HepG2 (cell line): Measurements from ENCODE around the gene ZSCAN26. TPM values are rescaled to one million over a fixed set of nuclear protein-coding genes. Genes with fewer than 3 reads are reported as not detected.

ENCODE experiments used
- CHD2 ChIP-seq: IDR thresholded peaks from 2 replicates; pipeline ENCODE4 v1.6.1; 2011; ENCODE audit warnings: low read depth, low read length, improper control_type of control experiment
- ESRRA ChIP-seq: sonication (generic); formaldehyde crosslinking; IDR thresholded peaks from 2 replicates; pipeline ENCODE4 v1.5.1; 2020; ENCODE audit warnings: mild to moderate bottlenecking, low read depth, missing genetic modification reagents
- GATA4 ChIP-seq: sonication (generic); IDR thresholded peaks from 2 replicates; pipeline ENCODE4 v1.6.1; 2016; ENCODE audit warnings: antibody characterized with exemption, low read depth, borderline replicate concordance
- GZF1 ChIP-seq: sonication (generic); formaldehyde crosslinking; IDR thresholded peaks from 2 replicates; pipeline ENCODE4 v1.5.1; 2020; ENCODE audit warnings: mild to moderate bottlenecking, missing genetic modification reagents
- SMAD1 ChIP-seq: sonication (generic); formaldehyde crosslinking; IDR thresholded peaks from 2 replicates; pipeline ENCODE4 v1.4.0; 2020; ENCODE audit warnings: missing genetic modification reagents, low read depth, mild to moderate bottlenecking, borderline replicate concordance
- SP4 ChIP-seq: sonication (generic); formaldehyde crosslinking; IDR thresholded peaks from 2 replicates; pipeline ENCODE4 v1.8.1; 2023; ENCODE audit warnings: mild to moderate bottlenecking, missing genetic modification reagents
- SSRP1 ChIP-seq: IDR thresholded peaks from 2 replicates; pipeline ENCODE4 v1.6.1; 2016; ENCODE audit warnings: control low read depth
- ZC3H13 ChIP-seq: sonication (generic); formaldehyde crosslinking; IDR thresholded peaks from 2 replicates; pipeline ENCODE4 v1.8.1; 2023; ENCODE audit warnings: mild to moderate bottlenecking, missing genetic modification reagents, moderate library complexity
- ZNF124 ChIP-seq: sonication (generic); formaldehyde crosslinking; IDR thresholded peaks from 2 replicates; pipeline ENCODE4 v1.4.0; 2020; ENCODE audit warnings: missing genetic modification reagents
- ZNF34 ChIP-seq: sonication (generic); formaldehyde crosslinking; IDR thresholded peaks from 2 replicates; pipeline ENCODE4 v1.4.0; 2020; ENCODE audit warnings: mild to moderate bottlenecking, missing genetic modification reagents, borderline replicate concordance
- ZNF484 ChIP-seq: sonication (generic); formaldehyde crosslinking; IDR thresholded peaks from 2 replicates; pipeline ENCODE4 v1.5.1; 2020; ENCODE audit warnings: mild to moderate bottlenecking, low read depth, missing genetic modification reagents, borderline replicate concordance
- ZNF589 ChIP-seq: sonication (generic); formaldehyde crosslinking; conservative IDR thresholded peaks from 2 replicates; pipeline ENCODE4 v1.8.0; 2022; ENCODE audit warnings: mild to moderate bottlenecking, moderate library complexity, missing genetic modification reagents
- ZNF703 ChIP-seq: sonication (generic); formaldehyde crosslinking; IDR thresholded peaks from 2 replicates; pipeline ENCODE4 v1.5.1; 2020; ENCODE audit warnings: missing genetic modification reagents, mild to moderate bottlenecking, moderate library complexity, borderline replicate concordance
- ZSCAN31 ChIP-seq: sonication (generic); formaldehyde crosslinking; IDR thresholded peaks from 2 replicates; pipeline ENCODE4 v1.5.0; 2020; ENCODE audit warnings: low read depth, mild to moderate bottlenecking, missing genetic modification reagents
- polyA plus RNA-seq, 8 experiments: library from polyadenylated mRNA; depleted of rRNA in 3 of 8; stranded (reverse) in 7 of 8; unstranded in 1 of 8; fragments of >200 nt; fragmentation: Illumina TruSeq in 4 of 8; extraction: Trizol in 4 of 8; gene quantifications; 2 replicates each; pipeline versions ENCODE4 v1.2.1 to v1.2.3, GENCODE V29; 2011 to 2016; ENCODE audit warnings: low read depth in 4 of 8, missing spikeins in 1 of 8, mixed read lengths in 1 of 8; ENCODE audit not compliant: insufficient read depth in 1 of 8
- total RNA-seq, 5 experiments: library from RNA; depleted of rRNA; stranded (reverse); fragments of >200 nt; fragmentation: Illumina TruSeq; extraction: Trizol; gene quantifications; 2 replicates each; pipeline ENCODE4 v1.2.3, GENCODE V29; 2016; ENCODE audit warnings: low read depth in 1 of 5
- TF ChIP-seq, protein P1 (sequence below): sonication (generic); formaldehyde crosslinking; IDR thresholded peaks from 2 replicates; pipeline ENCODE4 v1.4.0; 2020; ENCODE audit warnings: mild to moderate bottlenecking, missing genetic modification reagents, borderline replicate concordance
- TF ChIP-seq, protein P2 (sequence below): sonication (generic); formaldehyde crosslinking; IDR thresholded peaks from 2 replicates; pipeline ENCODE4 v1.4.0; 2020; ENCODE audit warnings: missing genetic modification reagents
- TF ChIP-seq, protein P3 (sequence below): sonication (generic); formaldehyde crosslinking; IDR thresholded peaks from 2 replicates; pipeline ENCODE4 v1.9.0; 2021; ENCODE audit warnings: missing genetic modification reagents, mild to moderate bottlenecking, borderline replicate concordance
- TF ChIP-seq, protein P4 (sequence below): sonication (generic); formaldehyde crosslinking; IDR thresholded peaks from 2 replicates; pipeline ENCODE4 v1.8.0; 2022; ENCODE audit warnings: mild to moderate bottlenecking, missing genetic modification reagents, moderate library complexity
- TF ChIP-seq, protein P5 (sequence below), 2 experiments: fragments of 450-650 bp in 1 of 2; sonication (generic) in 1 of 2; formaldehyde crosslinking; IDR thresholded peaks; 2 replicates each; pipeline versions ENCODE4 v1.5.0 to v1.8.0; 2020 to 2022; ENCODE audit warnings: mild to moderate bottlenecking in 1 of 2, missing genetic modification reagents in 1 of 2

The ZSCAN26 gene
- total and polyA plus RNA-seq, 2 of the 13 experiments (the other 11 are each of a cell fraction or from before 2014, with no cell fraction given): 12.0 to 15.6 TPM

DNA sequence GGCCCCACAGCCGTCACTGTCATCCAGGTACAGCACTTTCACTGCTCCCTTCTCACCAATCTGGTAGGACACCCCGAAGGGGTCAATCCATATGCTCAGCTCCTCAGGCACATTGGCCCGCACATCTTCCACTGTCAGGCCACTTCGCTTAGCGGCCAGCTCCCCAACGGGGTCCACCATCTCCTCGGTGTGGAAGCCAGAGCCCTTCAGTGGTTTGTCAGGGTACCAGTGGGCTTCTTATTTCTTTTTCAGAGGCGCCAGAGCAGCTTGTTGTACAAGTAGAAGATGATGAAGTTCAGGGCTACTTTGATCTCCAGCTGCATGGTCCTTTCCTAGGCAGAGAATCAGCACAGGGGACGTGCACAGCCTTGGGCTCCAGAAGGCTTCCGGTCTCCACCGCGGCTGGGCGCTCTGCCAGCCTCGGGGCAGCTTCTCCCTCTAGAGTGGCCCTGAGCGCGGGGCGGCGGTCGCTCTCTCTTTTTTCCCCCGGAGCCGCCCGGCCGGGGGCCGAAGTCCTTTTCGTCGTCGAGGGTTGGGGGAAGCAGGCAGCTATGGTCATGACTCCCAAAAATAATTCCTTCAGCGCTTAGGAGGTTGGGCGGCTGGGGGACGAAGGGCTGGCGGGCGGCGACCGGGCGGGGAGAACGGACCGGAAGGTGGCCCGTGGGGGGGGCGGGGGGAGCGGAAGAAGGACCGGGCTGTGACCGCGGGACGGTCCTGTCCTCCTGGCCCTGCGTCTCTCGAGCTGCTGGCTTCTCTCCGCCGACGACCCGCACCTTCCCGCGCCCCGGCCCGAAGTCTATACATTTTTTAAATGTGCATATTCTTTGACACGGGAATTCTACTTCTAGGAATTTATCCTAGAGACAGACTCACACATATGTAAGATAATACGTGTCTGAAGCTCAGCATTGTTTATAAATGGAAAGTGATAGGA, 48.4 kb upstream of the ZSCAN26 start (continued):
- TF ChIP-seq ESRRA (CRISPR knock-in tag): peak; percentile 32; the same call in 1 of the 2 replicates
- TF ChIP-seq, protein P1, sequence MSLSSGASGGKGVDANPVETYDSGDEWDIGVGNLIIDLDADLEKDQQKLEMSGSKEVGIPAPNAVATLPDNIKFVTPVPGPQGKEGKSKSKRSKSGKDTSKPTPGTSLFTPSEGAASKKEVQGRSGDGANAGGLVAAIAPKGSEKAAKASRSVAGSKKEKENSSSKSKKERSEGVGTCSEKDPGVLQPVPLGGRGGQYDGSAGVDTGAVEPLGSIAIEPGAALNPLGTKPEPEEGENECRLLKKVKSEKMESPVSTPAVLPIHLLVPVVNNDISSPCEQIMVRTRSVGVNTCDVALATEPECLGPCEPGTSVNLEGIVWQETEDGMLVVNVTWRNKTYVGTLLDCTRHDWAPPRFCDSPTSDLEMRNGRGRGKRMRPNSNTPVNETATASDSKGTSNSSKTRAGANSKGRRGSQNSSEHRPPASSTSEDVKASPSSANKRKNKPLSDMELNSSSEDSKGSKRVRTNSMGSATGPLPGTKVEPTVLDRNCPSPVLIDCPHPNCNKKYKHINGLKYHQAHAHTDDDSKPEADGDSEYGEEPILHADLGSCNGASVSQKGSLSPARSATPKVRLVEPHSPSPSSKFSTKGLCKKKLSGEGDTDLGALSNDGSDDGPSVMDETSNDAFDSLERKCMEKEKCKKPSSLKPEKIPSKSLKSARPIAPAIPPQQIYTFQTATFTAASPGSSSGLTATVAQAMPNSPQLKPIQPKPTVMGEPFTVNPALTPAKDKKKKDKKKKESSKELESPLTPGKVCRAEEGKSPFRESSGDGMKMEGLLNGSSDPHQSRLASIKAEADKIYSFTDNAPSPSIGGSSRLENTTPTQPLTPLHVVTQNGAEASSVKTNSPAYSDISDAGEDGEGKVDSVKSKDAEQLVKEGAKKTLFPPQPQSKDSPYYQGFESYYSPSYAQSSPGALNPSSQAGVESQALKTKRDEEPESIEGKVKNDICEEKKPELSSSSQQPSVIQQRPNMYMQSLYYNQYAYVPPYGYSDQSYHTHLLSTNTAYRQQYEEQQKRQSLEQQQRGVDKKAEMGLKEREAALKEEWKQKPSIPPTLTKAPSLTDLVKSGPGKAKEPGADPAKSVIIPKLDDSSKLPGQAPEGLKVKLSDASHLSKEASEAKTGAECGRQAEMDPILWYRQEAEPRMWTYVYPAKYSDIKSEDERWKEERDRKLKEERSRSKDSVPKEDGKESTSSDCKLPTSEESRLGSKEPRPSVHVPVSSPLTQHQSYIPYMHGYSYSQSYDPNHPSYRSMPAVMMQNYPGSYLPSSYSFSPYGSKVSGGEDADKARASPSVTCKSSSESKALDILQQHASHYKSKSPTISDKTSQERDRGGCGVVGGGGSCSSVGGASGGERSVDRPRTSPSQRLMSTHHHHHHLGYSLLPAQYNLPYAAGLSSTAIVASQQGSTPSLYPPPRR: peak; percentile 24
- TF ChIP-seq ZNF703 (CRISPR knock-in tag): no peak
- TF ChIP-seq, protein P2, sequence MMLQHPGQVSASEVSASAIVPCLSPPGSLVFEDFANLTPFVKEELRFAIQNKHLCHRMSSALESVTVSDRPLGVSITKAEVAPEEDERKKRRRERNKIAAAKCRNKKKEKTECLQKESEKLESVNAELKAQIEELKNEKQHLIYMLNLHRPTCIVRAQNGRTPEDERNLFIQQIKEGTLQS (CRISPR knock-in tag): no peak
- TF ChIP-seq ZNF484 (CRISPR knock-in tag): no peak
- TF ChIP-seq ZNF124 (CRISPR knock-in tag): no peak
- TF ChIP-seq SSRP1: no peak; the same call in 1 of the 2 replicates
- TF ChIP-seq ZNF589 (CRISPR knock-in tag): no peak
- TF ChIP-seq GATA4: peak; percentile 58; the same call in 1 of the 2 replicates
- peak; percentile 90; the same call in 1 of the 2 replicates for TF ChIP-seq ZSCAN31 (CRISPR knock-in tag)
- no peak for TF ChIP-seq SMAD1 (CRISPR knock-in tag)
- TF ChIP-seq SP4 (CRISPR knock-in tag): peak; percentile 69; the same call in 1 of the 2 replicates
- no peak for TF ChIP-seq GZF1 (CRISPR knock-in tag)
- TF ChIP-seq, protein P3, sequence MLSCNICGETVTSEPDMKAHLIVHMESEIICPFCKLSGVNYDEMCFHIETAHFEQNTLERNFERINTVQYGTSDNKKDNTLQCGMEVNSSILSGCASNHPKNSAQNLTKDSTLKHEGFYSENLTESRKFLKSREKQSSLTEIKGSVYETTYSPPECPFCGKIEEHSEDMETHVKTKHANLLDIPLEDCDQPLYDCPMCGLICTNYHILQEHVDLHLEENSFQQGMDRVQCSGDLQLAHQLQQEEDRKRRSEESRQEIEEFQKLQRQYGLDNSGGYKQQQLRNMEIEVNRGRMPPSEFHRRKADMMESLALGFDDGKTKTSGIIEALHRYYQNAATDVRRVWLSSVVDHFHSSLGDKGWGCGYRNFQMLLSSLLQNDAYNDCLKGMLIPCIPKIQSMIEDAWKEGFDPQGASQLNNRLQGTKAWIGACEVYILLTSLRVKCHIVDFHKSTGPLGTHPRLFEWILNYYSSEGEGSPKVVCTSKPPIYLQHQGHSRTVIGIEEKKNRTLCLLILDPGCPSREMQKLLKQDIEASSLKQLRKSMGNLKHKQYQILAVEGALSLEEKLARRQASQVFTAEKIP (CRISPR knock-in tag): no peak
- TF ChIP-seq, protein P4, sequence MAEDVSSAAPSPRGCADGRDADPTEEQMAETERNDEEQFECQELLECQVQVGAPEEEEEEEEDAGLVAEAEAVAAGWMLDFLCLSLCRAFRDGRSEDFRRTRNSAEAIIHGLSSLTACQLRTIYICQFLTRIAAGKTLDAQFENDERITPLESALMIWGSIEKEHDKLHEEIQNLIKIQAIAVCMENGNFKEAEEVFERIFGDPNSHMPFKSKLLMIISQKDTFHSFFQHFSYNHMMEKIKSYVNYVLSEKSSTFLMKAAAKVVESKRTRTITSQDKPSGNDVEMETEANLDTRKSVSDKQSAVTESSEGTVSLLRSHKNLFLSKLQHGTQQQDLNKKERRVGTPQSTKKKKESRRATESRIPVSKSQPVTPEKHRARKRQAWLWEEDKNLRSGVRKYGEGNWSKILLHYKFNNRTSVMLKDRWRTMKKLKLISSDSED (CRISPR knock-in tag): no peak
- TF ChIP-seq ZNF34: peak; percentile 82; the same call in 1 of the 2 replicates
- no peak for TF ChIP-seq CHD2
- TF ChIP-seq, protein P5, sequence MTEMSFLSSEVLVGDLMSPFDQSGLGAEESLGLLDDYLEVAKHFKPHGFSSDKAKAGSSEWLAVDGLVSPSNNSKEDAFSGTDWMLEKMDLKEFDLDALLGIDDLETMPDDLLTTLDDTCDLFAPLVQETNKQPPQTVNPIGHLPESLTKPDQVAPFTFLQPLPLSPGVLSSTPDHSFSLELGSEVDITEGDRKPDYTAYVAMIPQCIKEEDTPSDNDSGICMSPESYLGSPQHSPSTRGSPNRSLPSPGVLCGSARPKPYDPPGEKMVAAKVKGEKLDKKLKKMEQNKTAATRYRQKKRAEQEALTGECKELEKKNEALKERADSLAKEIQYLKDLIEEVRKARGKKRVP (CRISPR knock-in tag; IDR thresholded peaks at IDR 0.05): no peak
- TF ChIP-seq ZC3H13 (CRISPR knock-in tag): no peak
